ENCODE measurements around the gene KLHL24. TPM values are rescaled to one million over a fixed set of nuclear protein-coding genes. Genes with fewer than 3 reads are reported as not detected.

KLHL24 gene
- total RNA-seq, 4 donors from 2014 or later, result 28.4 to 108 (median 65.4) TPM

- WGBS, 2 donors (ENCODE audit: low coverage in 1 of 2), result 95 to 96% methylated on average over 7 to 11 of the region's 11 CpGs
- in situ Hi-C loops (cut with MboI; ENCODE audit: low pct_ligation_motif_present in 1 of 4, low pct_unique_long_range_greater_than_20kb in 1 of 4, low sequenced_read_pairs in 3 of 4) (no loop called here), intact Hi-C loops (cut with DNase I; ENCODE audit: low total_unique reads) (loop anchor here (10.0 kb wide), 1 partner anchor 74 kb away; no protein-coding TSS in a partner anchor)
- Histone ChIP-seq H3K27ac (no peak overlapping the region), H3K4me1 (no peaks in the 10 kb centered on the region), H3K27me3 (no peaks in the 10 kb centered on the region), H3K4me3 (no peak overlapping the region), H3K9me3 (no peaks in the 10 kb centered on the region), H3K36me3 (no peaks in the 10 kb centered on the region)
- no peak for DNase-seq
- TF ChIP-seq POLR2A (IDR thresholded peaks at IDR 0.05) (no peak), EP300 (IDR thresholded peaks at IDR 0.05; ENCODE audit: low read depth) (no peak), POLR2AphosphoS5 (IDR thresholded peaks at IDR 0.05) (no peak)
- TF ChIP-seq, protein P1, sequence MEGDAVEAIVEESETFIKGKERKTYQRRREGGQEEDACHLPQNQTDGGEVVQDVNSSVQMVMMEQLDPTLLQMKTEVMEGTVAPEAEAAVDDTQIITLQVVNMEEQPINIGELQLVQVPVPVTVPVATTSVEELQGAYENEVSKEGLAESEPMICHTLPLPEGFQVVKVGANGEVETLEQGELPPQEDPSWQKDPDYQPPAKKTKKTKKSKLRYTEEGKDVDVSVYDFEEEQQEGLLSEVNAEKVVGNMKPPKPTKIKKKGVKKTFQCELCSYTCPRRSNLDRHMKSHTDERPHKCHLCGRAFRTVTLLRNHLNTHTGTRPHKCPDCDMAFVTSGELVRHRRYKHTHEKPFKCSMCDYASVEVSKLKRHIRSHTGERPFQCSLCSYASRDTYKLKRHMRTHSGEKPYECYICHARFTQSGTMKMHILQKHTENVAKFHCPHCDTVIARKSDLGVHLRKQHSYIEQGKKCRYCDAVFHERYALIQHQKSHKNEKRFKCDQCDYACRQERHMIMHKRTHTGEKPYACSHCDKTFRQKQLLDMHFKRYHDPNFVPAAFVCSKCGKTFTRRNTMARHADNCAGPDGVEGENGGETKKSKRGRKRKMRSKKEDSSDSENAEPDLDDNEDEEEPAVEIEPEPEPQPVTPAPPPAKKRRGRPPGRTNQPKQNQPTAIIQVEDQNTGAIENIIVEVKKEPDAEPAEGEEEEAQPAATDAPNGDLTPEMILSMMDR (IDR thresholded peaks at IDR 0.05), result no peak
These were observed 55.1 kb downstream of the KLHL24 start for GRCh38 chr3:183690402-183690995.

GRCh38 chr3:183692436-183692835 is 57.0 kb downstream of the KLHL24 start:
- TF ChIP-seq, protein P1 (IDR thresholded peaks at IDR 0.05), result no peak
- TF ChIP-seq POLR2AphosphoS5 (IDR thresholded peaks at IDR 0.05) (no peak), EP300 (IDR thresholded peaks at IDR 0.05; ENCODE audit: low read depth) (no peak), POLR2A (IDR thresholded peaks at IDR 0.05) (no peak)
- Histone ChIP-seq H3K27ac (no peak overlapping the region), H3K9me3 (no peaks in the 10 kb centered on the region), H3K4me3 (no peak overlapping the region), H3K4me1 (peaks cover 0 to 4% (median 0%) of the 10 kb centered on the region in 4 donors), H3K27me3 (no peaks in the 10 kb centered on the region), H3K36me3 (no peaks in the 10 kb centered on the region)
- in situ Hi-C loops (cut with MboI; ENCODE audit: low pct_ligation_motif_present in 1 of 4, low pct_unique_long_range_greater_than_20kb in 1 of 4, low sequenced_read_pairs in 3 of 4), result no loop called here
- DNase-seq, result no peak
- intact Hi-C loops (cut with DNase I; ENCODE audit: low total_unique reads), result loop anchor here (10.0 kb wide), 1 partner anchor 72 kb away; no protein-coding TSS in a partner anchor
- 89 to 100% methylated on average over 4 to 10 of the region's 10 CpGs for WGBS, 2 donors (ENCODE audit: low coverage in 1 of 2)

- in situ Hi-C loops (cut with MboI; ENCODE audit: low pct_ligation_motif_present in 1 of 4, low pct_unique_long_range_greater_than_20kb in 1 of 4, low sequenced_read_pairs in 3 of 4) (no loop called here), intact Hi-C loops (cut with DNase I; ENCODE audit: low total_unique reads) (loop anchor here (10.0 kb wide), 1 partner anchor 69 kb away; no protein-coding TSS in a partner anchor)
- peaks cover 10 to 23% (median 12%) of the 10 kb centered on the region in 4 donors for H3K4me1 ChIP-seq
- no peaks in the 10 kb centered on the region for H3K27me3 ChIP-seq
- no peaks in the 10 kb centered on the region for H3K9me3 ChIP-seq
- 93% methylated on average over 7 of the region's 7 CpGs; no CpG with 5 or more reads in 1 of the 2 donors for WGBS, 2 donors (ENCODE audit: low coverage in 1 of 2)
- H3K4me3 ChIP-seq, result no peak overlapping the region
- no peak for TF ChIP-seq POLR2A (IDR thresholded peaks at IDR 0.05)
- TF ChIP-seq EP300 (IDR thresholded peaks at IDR 0.05; ENCODE audit: low read depth), result no peak
- TF ChIP-seq POLR2AphosphoS5 (IDR thresholded peaks at IDR 0.05), result no peak
- TF ChIP-seq, protein P1 (IDR thresholded peaks at IDR 0.05), result no peak
- no peak for DNase-seq
- no peaks in the 10 kb centered on the region for H3K36me3 ChIP-seq
- H3K27ac ChIP-seq, result no peak overlapping the region
These were observed 60.3 kb downstream of the KLHL24 start for GRCh38 chr3:183695569-183696364.

- H3K9me3 ChIP-seq, result no peaks in the 10 kb centered on the region
- no peak for DNase-seq
- no peaks in the 10 kb centered on the region for H3K36me3 ChIP-seq
- peak overlapping the region; percentile 38 to 88 (median 78) for H3K4me3 ChIP-seq
- intact Hi-C loops (cut with DNase I; ENCODE audit: low total_unique reads) (loop anchor here (10.0 kb wide), 1 partner anchor 68 kb away; no protein-coding TSS in a partner anchor), in situ Hi-C loops (cut with MboI; ENCODE audit: low pct_ligation_motif_present in 1 of 4, low pct_unique_long_range_greater_than_20kb in 1 of 4, low sequenced_read_pairs in 3 of 4) (no loop called here)
- H3K27me3 ChIP-seq, result no peaks in the 10 kb centered on the region
- peak overlapping the region; percentile 86 to 92 (median 91) for H3K27ac ChIP-seq
- WGBS, 2 donors (ENCODE audit: low coverage in 1 of 2), result 33 to 52% methylated on average over 2 to 4 of the region's 4 CpGs
- H3K4me1 ChIP-seq, result peaks cover 11 to 23% (median 14%) of the 10 kb centered on the region in 4 donors
- TF ChIP-seq, protein P1 (IDR thresholded peaks at IDR 0.05), result peak in 1 of 5 experiments; percentile 40
- TF ChIP-seq POLR2A (IDR thresholded peaks at IDR 0.05) (no peak), POLR2AphosphoS5 (IDR thresholded peaks at IDR 0.05) (no peak), EP300 (IDR thresholded peaks at IDR 0.05; ENCODE audit: low read depth) (no peak)
These were observed 61.7 kb downstream of the KLHL24 start for GRCh38 chr3:183697123-183697609.
